Fibroblast of skin of back (primary cell): ENCODE measurements around the gene AK5.

ENCODE experiments used
- DNase-seq: peaks from one replicate; pipeline ENCODE4 v3.0.0-alpha.2; 2013

AK5 gene

GRCh38 chr1:77597310-77597709 lies 315.5 kb downstream of the AK5 start:
- no peak for DNase-seq

GRCh38 chr1:77605246-77606026 lies 323.6 kb downstream of the AK5 start:
- peak; percentile 16 for DNase-seq

- no peak for DNase-seq
Observed at GRCh38 chr1:77608893-77609292, 327.1 kb downstream of the AK5 start.
